C4-2B (cell line): ENCODE measurements around the gene KCNAB2.

Experiments used
- ZFX ChIP-seq: fragments of 450-650 bp; IDR thresholded peaks from 2 replicates; pipeline ENCODE4 v1.6.1; 2017
- TF ChIP-seq, protein P1 (sequence below): fragments of 450-650 bp; conservative IDR thresholded peaks from 2 replicates; pipeline ENCODE4 v1.5.1; 2017; ENCODE audit warnings: mild to moderate bottlenecking

DNA sequence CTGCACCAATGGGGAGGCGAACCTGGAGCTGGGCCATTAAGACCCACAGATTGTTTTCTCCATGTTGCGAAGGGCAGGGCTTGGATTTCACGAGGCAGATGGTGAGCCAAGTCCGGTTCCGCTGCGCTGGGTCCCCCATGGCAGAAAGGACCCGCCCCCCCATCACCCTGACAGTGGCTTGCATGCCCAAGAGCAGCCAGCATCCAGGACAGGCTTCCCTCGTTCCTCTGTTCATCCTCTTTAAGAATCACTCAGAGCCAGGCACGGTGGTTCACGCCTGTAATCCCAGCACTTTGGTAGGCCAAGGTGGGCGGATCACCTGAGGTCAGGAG, 37.6 kb upstream of the KCNAB2 start:
- TF ChIP-seq, protein P1, sequence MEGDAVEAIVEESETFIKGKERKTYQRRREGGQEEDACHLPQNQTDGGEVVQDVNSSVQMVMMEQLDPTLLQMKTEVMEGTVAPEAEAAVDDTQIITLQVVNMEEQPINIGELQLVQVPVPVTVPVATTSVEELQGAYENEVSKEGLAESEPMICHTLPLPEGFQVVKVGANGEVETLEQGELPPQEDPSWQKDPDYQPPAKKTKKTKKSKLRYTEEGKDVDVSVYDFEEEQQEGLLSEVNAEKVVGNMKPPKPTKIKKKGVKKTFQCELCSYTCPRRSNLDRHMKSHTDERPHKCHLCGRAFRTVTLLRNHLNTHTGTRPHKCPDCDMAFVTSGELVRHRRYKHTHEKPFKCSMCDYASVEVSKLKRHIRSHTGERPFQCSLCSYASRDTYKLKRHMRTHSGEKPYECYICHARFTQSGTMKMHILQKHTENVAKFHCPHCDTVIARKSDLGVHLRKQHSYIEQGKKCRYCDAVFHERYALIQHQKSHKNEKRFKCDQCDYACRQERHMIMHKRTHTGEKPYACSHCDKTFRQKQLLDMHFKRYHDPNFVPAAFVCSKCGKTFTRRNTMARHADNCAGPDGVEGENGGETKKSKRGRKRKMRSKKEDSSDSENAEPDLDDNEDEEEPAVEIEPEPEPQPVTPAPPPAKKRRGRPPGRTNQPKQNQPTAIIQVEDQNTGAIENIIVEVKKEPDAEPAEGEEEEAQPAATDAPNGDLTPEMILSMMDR, result no peak
- no peak for TF ChIP-seq ZFX
